ENCODE data around the gene SLC6A18. TPM values are rescaled to one million over a fixed set of nuclear protein-coding genes. Genes with fewer than 3 reads are reported as not detected.

Gene SLC6A18
- total RNA-seq, 3 donors from 2014 or later: 0.89 TPM; not detected in 2

- Histone ChIP-seq H3K9me3 (no peaks in the 10 kb centered on the region), H3K36me3 (ENCODE audit: low read depth) (no peaks in the 10 kb centered on the region), H3K4me3 (no peak overlapping the region), H3K4me1 (ENCODE audit: low read depth) (peaks cover 14% of the 10 kb centered on the region)
- intact Hi-C loops (cut with DNase I, micrococcal nuclease): no loop called here
- ATAC-seq: no peak
- peak in 1 of 3 donors; percentile 23 for DNase-seq
- TF ChIP-seq CTCF (IDR thresholded peaks at IDR 0.05): no peak
Observed at GRCh38 chr5:1295650-1296037, 70.5 kb downstream of the SLC6A18 start.

Other genes with a start within 250 kb of the SLC6A18 start
- gene NKD2, start 216.6 kb upstream of the SLC6A18 start, total RNA-seq: 1 to 10 TPM in 2 of 3 donors, under 1 TPM in 1; 0.93 to 3.7 (median 2.1) TPM
- gene SLC12A7, start 113.3 kb upstream of the SLC6A18 start, total RNA-seq: 10 to 100 TPM; 80.5 to 97.4 (median 94.1) TPM
- 10 to 100 TPM; 14.4 to 92.8 (median 29.2) TPM for gene SLC6A19, start 23.8 kb upstream of the SLC6A18 start, total RNA-seq
- 1 to 10 TPM; 2.1 to 5.0 (median 2.8) TPM for gene TERT, start 69.7 kb downstream of the SLC6A18 start, total RNA-seq
- 100 to 1,000 TPM in 1 of 3 donors, 10 to 100 TPM in 2; 86.6 to 101 (median 97.6) TPM for gene CLPTM1L, start 119.7 kb downstream of the SLC6A18 start, total RNA-seq
- not detected for gene SLC6A3, start 220.1 kb downstream of the SLC6A18 start, total RNA-seq

All from mucosa of descending colon (tissue), 3 donors.